ENCODE data around the gene KIRREL3.

The KIRREL3 gene

GRCh38 chr11:126420698-126421256 is 579.8 kb downstream of the KIRREL3 start:
- TF ChIP-seq EZH2phosphoT487 (IDR thresholded peaks at IDR 0.05; ENCODE audit: low read depth): no peak
- no peak for TF ChIP-seq CTCF (IDR thresholded peaks at IDR 0.05; ENCODE audit: low read depth, low read length)
- Histone ChIP-seq H3K9me3 (ENCODE audit: insufficient read depth, low read length) (no peaks in the 10 kb centered on the region), H2AFZ (ENCODE audit: low read depth, low read length) (no peak overlapping the region), H3K27me3 (ENCODE audit: low read depth, low read length) (peaks cover 29% of the 10 kb centered on the region), H4K20me1 (ENCODE audit: insufficient read depth, low read length) (peaks cover 33% of the 10 kb centered on the region), H3K36me3 (replicated peaks; ENCODE audit: low read depth, low read length) (no peaks in the 10 kb centered on the region), H3K79me2 (ENCODE audit: low read length) (no peaks in the 10 kb centered on the region), H3K4me2 (ENCODE audit: low read length) (0 out of 2 replicates have a peak overlapping the region, but pooled peaks have one; percentile 6), H3K4me3 (ENCODE audit: low read length) (no peak overlapping the region), H3K27ac (ENCODE audit: low read length) (no peak overlapping the region), H3K4me1 (ENCODE audit: low read length) (peaks cover 14% of the 10 kb centered on the region), H3K9ac (ENCODE audit: low read length) (no peak overlapping the region)

- Histone ChIP-seq H2AFZ (ENCODE audit: low read depth, low read length) (no peak overlapping the region), H3K36me3 (replicated peaks; ENCODE audit: low read depth, low read length) (no peaks in the 10 kb centered on the region), H3K27ac (ENCODE audit: low read length) (no peak overlapping the region), H3K9ac (ENCODE audit: low read length) (no peak overlapping the region), H3K4me3 (ENCODE audit: low read length) (peak overlapping the region; percentile 13; the same call in 1 of the 2 replicates), H3K4me1 (ENCODE audit: low read length) (peaks cover 14% of the 10 kb centered on the region), H3K9me3 (ENCODE audit: insufficient read depth, low read length) (no peaks in the 10 kb centered on the region), H4K20me1 (ENCODE audit: insufficient read depth, low read length) (peaks cover 33% of the 10 kb centered on the region), H3K4me2 (ENCODE audit: low read length) (peak overlapping the region; percentile 53), H3K27me3 (ENCODE audit: low read depth, low read length) (peaks cover 29% of the 10 kb centered on the region), H3K79me2 (ENCODE audit: low read length) (no peaks in the 10 kb centered on the region)
- TF ChIP-seq CTCF (IDR thresholded peaks at IDR 0.05; ENCODE audit: low read depth, low read length) (no peak), EZH2phosphoT487 (IDR thresholded peaks at IDR 0.05; ENCODE audit: low read depth) (no peak)
These were observed 580.5 kb downstream of the KIRREL3 start for GRCh38 chr11:126419801-126420697.

GRCh38 chr11:126418887-126419286 is 581.7 kb downstream of the KIRREL3 start:
- TF ChIP-seq EZH2phosphoT487 (IDR thresholded peaks at IDR 0.05; ENCODE audit: low read depth) (no peak), CTCF (IDR thresholded peaks at IDR 0.05; ENCODE audit: low read depth, low read length) (no peak)
- Histone ChIP-seq H3K79me2 (ENCODE audit: low read length) (no peaks in the 10 kb centered on the region), H3K4me2 (ENCODE audit: low read length) (no peak overlapping the region), H3K4me1 (ENCODE audit: low read length) (peaks cover 14% of the 10 kb centered on the region), H3K27me3 (ENCODE audit: low read depth, low read length) (peaks cover 29% of the 10 kb centered on the region), H3K36me3 (replicated peaks; ENCODE audit: low read depth, low read length) (no peaks in the 10 kb centered on the region), H3K9me3 (ENCODE audit: insufficient read depth, low read length) (no peaks in the 10 kb centered on the region), H2AFZ (ENCODE audit: low read depth, low read length) (no peak overlapping the region), H4K20me1 (ENCODE audit: insufficient read depth, low read length) (peaks cover 33% of the 10 kb centered on the region), H3K9ac (ENCODE audit: low read length) (no peak overlapping the region), H3K4me3 (ENCODE audit: low read length) (no peak overlapping the region), H3K27ac (ENCODE audit: low read length) (no peak overlapping the region)

- no peak overlapping the region for H3K4me2 ChIP-seq (ENCODE audit: low read length)
- no peaks in the 10 kb centered on the region for H3K9me3 ChIP-seq (ENCODE audit: insufficient read depth, low read length)
- H3K4me1 ChIP-seq (ENCODE audit: low read length): peaks cover 14% of the 10 kb centered on the region
- no peaks in the 10 kb centered on the region for H3K79me2 ChIP-seq (ENCODE audit: low read length)
- H3K36me3 ChIP-seq (replicated peaks; ENCODE audit: low read depth, low read length): no peaks in the 10 kb centered on the region
- no peak overlapping the region for H3K4me3 ChIP-seq (ENCODE audit: low read length)
- H3K9ac ChIP-seq (ENCODE audit: low read length): no peak overlapping the region
- no peak overlapping the region for H3K27ac ChIP-seq (ENCODE audit: low read length)
- TF ChIP-seq EZH2phosphoT487 (IDR thresholded peaks at IDR 0.05; ENCODE audit: low read depth): no peak
- TF ChIP-seq CTCF (IDR thresholded peaks at IDR 0.05; ENCODE audit: low read depth, low read length): no peak
- H4K20me1 ChIP-seq (ENCODE audit: insufficient read depth, low read length): peaks cover 22% of the 10 kb centered on the region
- H2AFZ ChIP-seq (ENCODE audit: low read depth, low read length): no peak overlapping the region
- H3K27me3 ChIP-seq (ENCODE audit: low read depth, low read length): peaks cover 21% of the 10 kb centered on the region
These were observed 583.3 kb downstream of the KIRREL3 start for GRCh38 chr11:126417091-126417862.
